GM23338 (cell line): Measurements from ENCODE around the gene ZNF439. TPM values are rescaled to one million over a fixed set of nuclear protein-coding genes. Genes with fewer than 3 reads are reported as not detected.

ENCODE experiments used
- ATAC-seq: fragments of 200-7000 bp; cut with Tn5 transposase; 3 replicates; pipeline ENCODE4 v1.9.1; 2020
- DNase-seq: peaks from one replicate; pipeline ENCODE4 v3.0.0-alpha.2; 2015; ENCODE audit warnings: low spot score
- H2AFZ ChIP-seq: fragments of 200-600 bp; sonication (generic); 2 replicates; pipeline ENCODE4 v1.8.0; 2016; ENCODE audit warnings: antibody characterized with exemption, mild to moderate bottlenecking, moderate library complexity
- H3F3A ChIP-seq: fragments of 200-600 bp; sonication (generic); replicated peaks from 2 replicates; pipeline ENCODE4 v1.8.0; 2017; ENCODE audit warnings: antibody characterized with exemption, mixed run types, low read depth
- H3K27ac ChIP-seq: fragments of 200-600 bp; sonication (generic); 2 replicates; pipeline ENCODE4 v1.6.1; 2016; ENCODE audit warnings: low read depth
- H3K27me3 ChIP-seq: fragments of 200-600 bp; sonication (generic); 2 replicates; pipeline ENCODE4 v1.8.0; 2016; ENCODE audit warnings: mild to moderate bottlenecking, mixed run types, moderate library complexity; ENCODE audit not compliant: insufficient read depth
- H3K36me3 ChIP-seq: fragments of 200-600 bp; sonication (generic); 2 replicates; pipeline ENCODE4 v1.8.0; 2016; ENCODE audit warnings: mild to moderate bottlenecking; ENCODE audit not compliant: insufficient read depth
- H3K4me1 ChIP-seq: fragments of 200-600 bp; sonication (generic); 2 replicates; pipeline ENCODE4 v1.8.0; 2016; ENCODE audit warnings: mild to moderate bottlenecking, moderate library complexity; ENCODE audit not compliant: insufficient read depth
- H3K4me2 ChIP-seq: fragments of 200-600 bp; sonication (generic); 2 replicates; pipeline ENCODE4 v1.7.1; 2017; ENCODE audit warnings: mixed run types
- H3K4me3 ChIP-seq: fragments of 200-600 bp; sonication (generic); 2 replicates; pipeline ENCODE4 v1.6.1; 2016; ENCODE audit warnings: mixed run types
- H3K79me2 ChIP-seq: fragments of 200-600 bp; sonication (generic); replicated peaks from 2 replicates; pipeline ENCODE4 v1.8.0; 2017; ENCODE audit warnings: mild to moderate bottlenecking; ENCODE audit not compliant: insufficient read depth
- H3K9me2 ChIP-seq: fragments of 200-600 bp; sonication (generic); 2 replicates; pipeline ENCODE4 v1.8.0; 2017; ENCODE audit not compliant: insufficient read depth
- H4K20me1 ChIP-seq: fragments of 200-600 bp; sonication (generic); replicated peaks from 2 replicates; pipeline ENCODE4 v1.8.0; 2017; ENCODE audit warnings: mild to moderate bottlenecking; ENCODE audit not compliant: insufficient read depth
- H3K27ac Mint-ChIP-seq: 2 replicates; pipeline ENCODE4 v1.8.0; 2020; ENCODE audit warnings: inconsistent platforms, mild to moderate bottlenecking, moderate library complexity, mixed read lengths
- H3K27me3 Mint-ChIP-seq: 3 replicates; pipeline ENCODE4 v1.8.0; 2022; ENCODE audit warnings: low read depth, mild to moderate bottlenecking, moderate library complexity, mixed read lengths, inconsistent platforms; ENCODE audit not compliant: insufficient read depth, poor library complexity
- H3K36me3 Mint-ChIP-seq: 3 replicates; pipeline ENCODE4 v1.8.0; 2021; ENCODE audit warnings: low read depth, mild to moderate bottlenecking, inconsistent platforms, moderate library complexity, mixed read lengths
- H3K4me1 Mint-ChIP-seq: 3 replicates; pipeline ENCODE4 v1.8.0; 2020; ENCODE audit warnings: mild to moderate bottlenecking, inconsistent platforms, mixed read lengths
- H3K4me3 Mint-ChIP-seq: 3 replicates; pipeline ENCODE4 v1.8.0; 2021; ENCODE audit warnings: moderate library complexity, mild to moderate bottlenecking, inconsistent platforms, mixed read lengths
- H3K9me3 Mint-ChIP-seq: 3 replicates; pipeline ENCODE4 v1.8.0; 2020; ENCODE audit warnings: moderate library complexity, mild to moderate bottlenecking, inconsistent platforms, mixed read lengths
- CREB1 ChIP-seq: fragments of 250-450 bp; sonication (Bioruptor Pico); IDR thresholded peaks from 2 replicates; pipeline ENCODE4 v1.5.0; 2020; ENCODE audit warnings: low read depth, mild to moderate bottlenecking, moderate library complexity
- EZH2 ChIP-seq: fragments of 200-600 bp; sonication (generic); IDR thresholded peaks from one replicate; pipeline ENCODE4 v1.8.0; 2017; ENCODE audit warnings: antibody characterized with exemption, mild to moderate bottlenecking, low read depth; ENCODE audit not compliant: unreplicated experiment
- JUNB ChIP-seq: IDR thresholded peaks from one replicate; pipeline ENCODE4 v1.6.1; 2016; ENCODE audit warnings: antibody characterized with exemption; ENCODE audit not compliant: unreplicated experiment
- POLR2AphosphoS5 ChIP-seq: IDR thresholded peaks from 2 replicates; pipeline ENCODE4 v1.6.1; 2016; ENCODE audit warnings: antibody characterized with exemption, low read depth
- STAT1 ChIP-seq: IDR thresholded peaks from one replicate; pipeline ENCODE4 v1.6.1; 2016; ENCODE audit warnings: antibody characterized with exemption; ENCODE audit not compliant: unreplicated experiment
- ZNF114 ChIP-seq: fragments of 250-450 bp; sonication (Bioruptor Pico); IDR thresholded peaks from 2 replicates; pipeline ENCODE4 v1.5.0; 2020; ENCODE audit warnings: mild to moderate bottlenecking, moderate library complexity
- polyA plus RNA-seq: library from polyadenylated mRNA; unstranded; fragments of >200 nt; fragmentation: Nextera tagmentation; extraction: Ambion mirVana; gene quantifications from 2 replicates; pipeline ENCODE4 v1.2.1, GENCODE V29; 2016
- total RNA-seq: library from RNA; depleted of rRNA; stranded (reverse); fragments of >200 nt; shearing (Covaris generic); gene quantifications from 2 replicates; pipeline ENCODE4 v1.2.3, GENCODE V29; 2014
- TF ChIP-seq, protein P1 (sequence below): IDR thresholded peaks from one replicate; pipeline ENCODE4 v1.6.1; 2018; ENCODE audit warnings: antibody characterized with exemption; ENCODE audit not compliant: unreplicated experiment
- TF ChIP-seq, protein P2 (sequence below): IDR thresholded peaks from 2 replicates; pipeline ENCODE4 v1.6.1; 2016; ENCODE audit warnings: antibody characterized with exemption

The ZNF439 gene
- total and polyA plus RNA-seq, 2 experiments from 2014 or later: 4.5 to 6.6 TPM

DNA sequence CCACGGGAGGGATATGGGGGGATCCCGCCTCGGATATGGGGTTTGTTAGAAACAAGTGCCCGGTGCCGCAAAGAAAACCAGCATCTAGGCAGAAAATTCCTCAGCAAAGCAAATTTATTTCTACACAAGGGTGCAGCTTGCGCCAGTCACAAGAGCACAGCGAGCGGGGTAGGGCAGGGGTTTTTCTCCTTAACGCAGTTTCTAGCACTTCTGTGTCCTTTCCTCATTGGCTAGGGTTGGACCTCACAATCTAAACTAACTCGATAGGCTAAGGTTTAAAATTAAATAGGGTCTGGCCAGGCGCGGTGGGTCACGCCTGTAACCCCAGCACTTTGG lies 33.9 kb upstream of the ZNF439 start (continued):
- TF ChIP-seq, protein P1, sequence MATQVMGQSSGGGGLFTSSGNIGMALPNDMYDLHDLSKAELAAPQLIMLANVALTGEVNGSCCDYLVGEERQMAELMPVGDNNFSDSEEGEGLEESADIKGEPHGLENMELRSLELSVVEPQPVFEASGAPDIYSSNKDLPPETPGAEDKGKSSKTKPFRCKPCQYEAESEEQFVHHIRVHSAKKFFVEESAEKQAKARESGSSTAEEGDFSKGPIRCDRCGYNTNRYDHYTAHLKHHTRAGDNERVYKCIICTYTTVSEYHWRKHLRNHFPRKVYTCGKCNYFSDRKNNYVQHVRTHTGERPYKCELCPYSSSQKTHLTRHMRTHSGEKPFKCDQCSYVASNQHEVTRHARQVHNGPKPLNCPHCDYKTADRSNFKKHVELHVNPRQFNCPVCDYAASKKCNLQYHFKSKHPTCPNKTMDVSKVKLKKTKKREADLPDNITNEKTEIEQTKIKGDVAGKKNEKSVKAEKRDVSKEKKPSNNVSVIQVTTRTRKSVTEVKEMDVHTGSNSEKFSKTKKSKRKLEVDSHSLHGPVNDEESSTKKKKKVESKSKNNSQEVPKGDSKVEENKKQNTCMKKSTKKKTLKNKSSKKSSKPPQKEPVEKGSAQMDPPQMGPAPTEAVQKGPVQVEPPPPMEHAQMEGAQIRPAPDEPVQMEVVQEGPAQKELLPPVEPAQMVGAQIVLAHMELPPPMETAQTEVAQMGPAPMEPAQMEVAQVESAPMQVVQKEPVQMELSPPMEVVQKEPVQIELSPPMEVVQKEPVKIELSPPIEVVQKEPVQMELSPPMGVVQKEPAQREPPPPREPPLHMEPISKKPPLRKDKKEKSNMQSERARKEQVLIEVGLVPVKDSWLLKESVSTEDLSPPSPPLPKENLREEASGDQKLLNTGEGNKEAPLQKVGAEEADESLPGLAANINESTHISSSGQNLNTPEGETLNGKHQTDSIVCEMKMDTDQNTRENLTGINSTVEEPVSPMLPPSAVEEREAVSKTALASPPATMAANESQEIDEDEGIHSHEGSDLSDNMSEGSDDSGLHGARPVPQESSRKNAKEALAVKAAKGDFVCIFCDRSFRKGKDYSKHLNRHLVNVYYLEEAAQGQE: no peak

DNA sequence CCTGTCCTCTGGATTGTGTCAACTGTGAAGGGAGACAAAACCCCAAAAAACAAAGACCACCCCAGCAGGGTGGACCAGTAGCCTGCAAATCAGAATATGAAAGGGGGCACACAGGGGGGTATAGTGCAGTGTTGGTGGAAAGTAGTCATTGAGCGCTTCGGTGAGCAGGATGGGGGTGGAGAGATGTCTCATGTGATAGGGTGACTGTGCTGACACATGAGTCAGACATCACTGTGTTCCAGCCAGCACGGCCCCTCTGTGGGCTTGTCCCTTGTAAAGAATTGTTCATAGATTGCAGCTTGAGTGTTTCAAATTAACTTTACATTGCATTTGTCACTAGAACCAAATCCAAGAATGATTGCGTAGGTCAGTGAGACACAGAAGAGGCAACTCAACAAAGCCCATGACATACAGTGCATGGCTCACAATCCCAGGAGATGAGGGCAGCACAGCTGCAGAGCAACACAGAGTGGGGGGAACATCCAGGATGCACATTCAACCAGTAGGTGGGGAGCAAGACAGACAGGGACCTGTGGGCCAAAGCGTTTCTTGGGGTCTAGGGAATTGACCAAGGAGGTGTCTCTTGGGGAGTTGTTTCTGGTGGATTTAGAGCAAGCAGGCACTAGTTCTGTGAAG lies 26.9 kb upstream of the ZNF439 start:
- Mint-ChIP-seq H3K27ac (no peak overlapping the region), H3K4me1 (no peaks in the 10 kb centered on the region), H3K36me3 (peaks cover 21% of the 10 kb centered on the region), H3K9me3 (peaks cover 88% of the 10 kb centered on the region), H3K4me3 (no peak overlapping the region), H3K27me3 (no peaks in the 10 kb centered on the region)
- no peaks in the 10 kb centered on the region for H3K36me3 ChIP-seq
- H3K4me2 ChIP-seq: no peak overlapping the region
- no peak for DNase-seq
- no peak overlapping the region for H3K27ac ChIP-seq
- H4K20me1 ChIP-seq: peaks cover 2% of the 10 kb centered on the region
- H3K79me2 ChIP-seq: no peaks in the 10 kb centered on the region
- 0 out of 2 replicates have a peak, but pooled peaks cover 4% of the 10 kb centered on the region for H3K9me2 ChIP-seq
- H3K4me1 ChIP-seq: no peaks in the 10 kb centered on the region
- ATAC-seq: no peak
- no peak overlapping the region for H3K4me3 ChIP-seq
- no peak overlapping the region for H2AFZ ChIP-seq
- H3F3A ChIP-seq: no peaks in the 10 kb centered on the region
- TF ChIP-seq CREB1: no peak
- TF ChIP-seq JUNB: no peak
- TF ChIP-seq, protein P2, sequence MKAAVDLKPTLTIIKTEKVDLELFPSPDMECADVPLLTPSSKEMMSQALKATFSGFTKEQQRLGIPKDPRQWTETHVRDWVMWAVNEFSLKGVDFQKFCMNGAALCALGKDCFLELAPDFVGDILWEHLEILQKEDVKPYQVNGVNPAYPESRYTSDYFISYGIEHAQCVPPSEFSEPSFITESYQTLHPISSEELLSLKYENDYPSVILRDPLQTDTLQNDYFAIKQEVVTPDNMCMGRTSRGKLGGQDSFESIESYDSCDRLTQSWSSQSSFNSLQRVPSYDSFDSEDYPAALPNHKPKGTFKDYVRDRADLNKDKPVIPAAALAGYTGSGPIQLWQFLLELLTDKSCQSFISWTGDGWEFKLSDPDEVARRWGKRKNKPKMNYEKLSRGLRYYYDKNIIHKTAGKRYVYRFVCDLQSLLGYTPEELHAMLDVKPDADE: no peak
- no peak for TF ChIP-seq ZNF114 (CRISPR knock-in tag)
- no peak for TF ChIP-seq STAT1
- no peak for TF ChIP-seq POLR2AphosphoS5
- no peak for TF ChIP-seq EZH2
- TF ChIP-seq, protein P1: no peak
- H3K27me3 ChIP-seq: no peaks in the 10 kb centered on the region
